Prostate gland (tissue), 2 donors: ENCODE results near the gene ANLN. TPM values are rescaled to one million over a fixed set of nuclear protein-coding genes. Genes with fewer than 3 reads are reported as not detected.

Experiments
- DNase-seq: peaks from one replicate; pipeline ENCODE4 v3.0.0-alpha.2; 2019; ENCODE audit warnings: low spot score
- H3K27ac ChIP-seq, 2 donors: fragments of 200-600 bp; sonication (generic); 2 replicates each; pipeline ENCODE4 v1.5.1; 2017 to 2019
- H3K27me3 ChIP-seq: fragments of 200-600 bp; sonication (generic); replicated peaks from 2 replicates; pipeline ENCODE4 v1.5.1; 2019; ENCODE audit not compliant: insufficient read depth
- H3K36me3 ChIP-seq, 2 donors: fragments of 200-600 bp; sonication (generic); 1 replicate in 1 of 2; 2 replicates in 1 of 2; pipeline versions ENCODE4 v1.5.1 to v1.8.1; 2017 to 2019
- H3K4me1 ChIP-seq: fragments of 200-600 bp; sonication (generic); replicated peaks from 2 replicates; pipeline ENCODE4 v1.5.1; 2019
- H3K4me3 ChIP-seq, 2 donors: fragments of 200-600 bp; sonication (generic); 2 replicates each; pipeline ENCODE4 v1.5.1; 2017 to 2019
- H3K9me3 ChIP-seq: fragments of 200-600 bp; sonication (generic); 2 replicates; pipeline ENCODE4 v1.5.1; 2017
- POLR2A ChIP-seq: fragments of 450-650 bp; IDR thresholded peaks from one replicate; pipeline ENCODE4 v1.6.1; 2016; ENCODE audit warnings: antibody characterized with exemption, mild to moderate bottlenecking
- POLR2AphosphoS5 ChIP-seq: sonication (generic); formaldehyde crosslinking; IDR thresholded peaks from one replicate; pipeline ENCODE4 v1.6.1; 2017; ENCODE audit warnings: antibody characterized with exemption
- WGBS: methylation state at CpG from one replicate; pipeline ENCODE4 v1.1.5; 2018; 5-methylcytosine and 5-hydroxymethylcytosine counted together
- intact Hi-C: fragments of 100-400 bp; cut with DNase I; formaldehyde crosslinking; loops from one replicate; pipeline ENCODE4 v1.14.2; 2022
- total RNA-seq, 2 donors: library from RNA; depleted of rRNA; stranded (reverse); fragments of >200 nt; gene quantifications; one replicate each; pipeline ENCODE4 v1.1.0, GENCODE V29; 2016
- TF ChIP-seq, protein P1 (sequence below), 4 experiments: fragments of 200-600 bp in 2 of 4; fragments of 450-650 bp in 2 of 4; sonication (generic) in 2 of 4; IDR thresholded peaks; 1 replicate in 3 of 4; 2 replicates in 1 of 4; pipeline ENCODE4 v1.5.1; 2016 to 2019; ENCODE audit warnings: antibody characterized with exemption in 4 of 4, mild to moderate bottlenecking in 2 of 4, moderate library complexity in 2 of 4

Gene ANLN
- total RNA-seq, 2 donors from 2014 or later = 9.9 to 13.6 TPM

DNA sequence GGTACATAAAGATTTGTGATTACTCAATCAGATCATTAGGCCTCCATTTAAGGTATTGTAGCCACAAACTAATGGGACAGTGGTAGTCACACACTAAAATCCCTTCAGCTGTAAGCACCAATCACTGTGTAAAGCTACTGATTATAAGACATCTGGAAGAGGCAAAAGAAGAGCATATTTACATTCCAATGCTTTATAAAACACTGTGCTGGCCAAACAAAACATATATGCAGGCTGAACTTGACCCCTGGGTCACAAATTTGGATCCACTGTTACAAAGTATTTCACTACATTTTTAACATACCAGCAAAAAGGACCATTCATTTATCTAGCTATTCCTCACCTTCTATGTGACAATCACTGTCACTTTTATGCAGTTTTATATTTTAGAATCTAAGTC is 41.4 kb upstream of the ANLN start:
- Histone ChIP-seq H3K4me1 (no peaks in the 10 kb centered on the region), H3K27ac (no peak overlapping the region), H3K9me3 (no peaks in the 10 kb centered on the region), H3K27me3 (no peaks in the 10 kb centered on the region), H3K4me3 (no peak overlapping the region), H3K36me3 (no peaks in the 10 kb centered on the region)
- no peak for DNase-seq
- no peak for TF ChIP-seq POLR2A
- TF ChIP-seq POLR2AphosphoS5 = no peak
- TF ChIP-seq, protein P1, sequence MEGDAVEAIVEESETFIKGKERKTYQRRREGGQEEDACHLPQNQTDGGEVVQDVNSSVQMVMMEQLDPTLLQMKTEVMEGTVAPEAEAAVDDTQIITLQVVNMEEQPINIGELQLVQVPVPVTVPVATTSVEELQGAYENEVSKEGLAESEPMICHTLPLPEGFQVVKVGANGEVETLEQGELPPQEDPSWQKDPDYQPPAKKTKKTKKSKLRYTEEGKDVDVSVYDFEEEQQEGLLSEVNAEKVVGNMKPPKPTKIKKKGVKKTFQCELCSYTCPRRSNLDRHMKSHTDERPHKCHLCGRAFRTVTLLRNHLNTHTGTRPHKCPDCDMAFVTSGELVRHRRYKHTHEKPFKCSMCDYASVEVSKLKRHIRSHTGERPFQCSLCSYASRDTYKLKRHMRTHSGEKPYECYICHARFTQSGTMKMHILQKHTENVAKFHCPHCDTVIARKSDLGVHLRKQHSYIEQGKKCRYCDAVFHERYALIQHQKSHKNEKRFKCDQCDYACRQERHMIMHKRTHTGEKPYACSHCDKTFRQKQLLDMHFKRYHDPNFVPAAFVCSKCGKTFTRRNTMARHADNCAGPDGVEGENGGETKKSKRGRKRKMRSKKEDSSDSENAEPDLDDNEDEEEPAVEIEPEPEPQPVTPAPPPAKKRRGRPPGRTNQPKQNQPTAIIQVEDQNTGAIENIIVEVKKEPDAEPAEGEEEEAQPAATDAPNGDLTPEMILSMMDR (IDR thresholded peaks at IDR 0.05) = no peak
- intact Hi-C loops = no loop called here

DNA sequence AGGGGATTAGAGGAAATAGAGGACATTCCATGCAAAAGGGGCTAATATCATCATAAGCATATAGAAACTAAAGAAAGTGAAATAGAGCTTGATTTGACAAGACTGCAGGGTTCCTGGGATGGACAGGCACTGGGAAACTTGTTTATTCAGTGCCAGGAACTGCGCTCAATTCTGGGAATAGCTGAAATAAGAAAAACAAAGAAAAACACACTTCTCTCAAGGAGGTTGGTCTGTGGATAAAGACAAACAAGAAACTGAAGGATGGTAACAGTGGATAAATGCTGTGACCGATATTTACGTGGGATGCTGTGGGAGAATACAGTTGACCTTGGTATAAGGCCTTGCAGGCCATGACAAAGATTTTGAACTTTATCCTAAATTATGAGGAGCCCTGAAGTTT is 40.9 kb upstream of the ANLN start:
- H3K9me3 ChIP-seq = no peaks in the 10 kb centered on the region
- no peak overlapping the region for H3K27ac ChIP-seq
- H3K4me1 ChIP-seq = no peaks in the 10 kb centered on the region
- TF ChIP-seq POLR2AphosphoS5 = no peak
- TF ChIP-seq POLR2A = no peak
- TF ChIP-seq, protein P1 (IDR thresholded peaks at IDR 0.05) = no peak
- H3K36me3 ChIP-seq = no peaks in the 10 kb centered on the region
- DNase-seq = no peak
- H3K27me3 ChIP-seq = no peaks in the 10 kb centered on the region
- intact Hi-C loops = no loop called here
- 96% methylated on average over 3 of the region's 3 CpGs for WGBS
- H3K4me3 ChIP-seq = no peak overlapping the region

DNA sequence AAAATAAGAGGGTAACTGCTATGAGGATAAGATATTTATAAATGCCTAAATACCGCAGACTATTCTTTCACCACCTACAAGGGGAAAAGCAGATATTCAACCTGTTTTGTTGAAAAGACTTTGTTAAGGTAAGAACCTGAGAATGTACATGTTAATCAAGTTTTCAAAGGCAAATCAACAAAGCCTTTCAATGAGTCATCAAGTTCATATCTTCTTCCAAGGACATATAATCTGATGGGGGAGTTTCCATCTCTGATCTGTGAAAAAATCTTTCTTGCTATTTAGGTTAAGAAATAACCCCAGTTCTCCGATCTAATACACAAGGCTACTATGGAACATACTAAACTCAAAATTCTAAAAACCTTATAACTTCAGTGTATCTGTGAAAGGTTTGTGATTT is 40.0 kb upstream of the ANLN start:
- Histone ChIP-seq H3K4me1 (no peaks in the 10 kb centered on the region), H3K9me3 (no peaks in the 10 kb centered on the region), H3K4me3 (no peak overlapping the region), H3K27me3 (no peaks in the 10 kb centered on the region), H3K36me3 (no peaks in the 10 kb centered on the region), H3K27ac (no peak overlapping the region)
- intact Hi-C loops = no loop called here
- DNase-seq = no peak
- TF ChIP-seq, protein P1 (IDR thresholded peaks at IDR 0.05) = no peak
- TF ChIP-seq POLR2AphosphoS5 (no peak), POLR2A (no peak)
- 92% methylated on average over 2 of the region's 2 CpGs for WGBS

DNA sequence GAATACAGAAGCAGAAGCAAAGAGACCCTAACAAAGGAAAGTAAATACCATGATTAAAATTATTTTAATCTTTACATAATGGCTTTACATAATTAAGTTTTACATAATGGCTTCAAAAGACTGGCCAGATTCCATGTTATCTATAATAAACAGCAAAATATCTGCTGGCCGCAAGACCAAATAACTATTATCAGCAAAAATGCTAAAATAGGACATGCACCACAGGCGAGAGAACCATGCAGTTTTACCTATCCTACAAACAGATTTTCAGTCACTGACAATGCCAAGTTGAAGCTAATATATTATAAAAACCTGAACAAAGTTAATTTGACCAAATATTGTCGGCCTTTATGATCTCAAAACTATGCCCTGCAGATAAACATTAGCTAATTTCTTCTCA is 34.2 kb upstream of the ANLN start:
- no peaks in the 10 kb centered on the region for H3K4me1 ChIP-seq
- H3K27ac ChIP-seq = no peak overlapping the region
- TF ChIP-seq POLR2AphosphoS5 (no peak), POLR2A (no peak)
- TF ChIP-seq, protein P1 (IDR thresholded peaks at IDR 0.05) = no peak
- H3K4me3 ChIP-seq = no peak overlapping the region
- WGBS = 86% methylated on average over 3 of the region's 3 CpGs
- intact Hi-C loops = no loop called here
- no peaks in the 10 kb centered on the region for H3K27me3 ChIP-seq
- H3K9me3 ChIP-seq = no peaks in the 10 kb centered on the region
- no peak for DNase-seq
- H3K36me3 ChIP-seq = no peaks in the 10 kb centered on the region

DNA sequence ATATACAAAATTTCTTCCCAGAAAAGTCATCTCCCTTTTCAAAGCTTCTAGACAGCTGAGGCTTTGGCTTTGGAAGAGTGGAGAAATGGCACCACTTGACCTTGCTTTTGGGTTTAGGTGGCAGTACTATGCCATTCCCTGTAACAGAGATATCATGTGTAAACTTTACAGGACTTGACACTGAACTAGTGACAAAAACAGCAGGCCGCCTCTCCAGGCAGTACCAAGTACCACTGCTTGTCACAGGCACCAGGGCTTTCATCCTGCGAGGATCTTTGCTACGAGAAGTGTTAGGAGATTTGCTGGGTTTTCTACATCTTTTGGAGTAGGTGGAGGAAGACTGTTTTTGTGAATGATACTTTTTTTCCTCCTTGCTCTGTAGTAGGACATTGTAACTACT is 32.6 kb upstream of the ANLN start:
- H3K36me3 ChIP-seq = no peaks in the 10 kb centered on the region
- 91% methylated on average over 3 of the region's 3 CpGs for WGBS
- intact Hi-C loops = no loop called here
- H3K4me1 ChIP-seq = no peaks in the 10 kb centered on the region
- TF ChIP-seq, protein P1 (IDR thresholded peaks at IDR 0.05) = no peak
- TF ChIP-seq POLR2AphosphoS5 = no peak
- TF ChIP-seq POLR2A = no peak
- no peak overlapping the region for H3K4me3 ChIP-seq
- no peaks in the 10 kb centered on the region for H3K27me3 ChIP-seq
- no peaks in the 10 kb centered on the region for H3K9me3 ChIP-seq
- no peak overlapping the region for H3K27ac ChIP-seq
- no peak for DNase-seq
